Mucosa of rectum (tissue), 2 donors: ENCODE results near the gene CD81.
"Not testable (repeated sequence)": the region's sequence is repeated elsewhere in the genome, so short reads cannot be mapped to it uniquely, and the experiment has no call there.

Experiments used
- H3K27ac ChIP-seq, 2 donors: one replicate each; pipeline ENCODE4 v1.7.0; 2013; ENCODE audit warnings: inconsistent platforms in 2 of 2, low read depth in 2 of 2, low read length in 2 of 2
- H3K27me3 ChIP-seq, 2 donors: one replicate each; pipeline ENCODE4 v1.7.0; 2013; ENCODE audit warnings: low read length in 2 of 2; ENCODE audit not compliant: control insufficient read depth in 2 of 2, insufficient read depth in 2 of 2
- H3K36me3 ChIP-seq, 2 donors: one replicate each; pipeline ENCODE4 v1.7.0; 2013; ENCODE audit warnings: low read length in 2 of 2; ENCODE audit not compliant: control insufficient read depth in 2 of 2, insufficient read depth in 2 of 2
- H3K4me1 ChIP-seq, 2 donors: one replicate each; pipeline ENCODE4 v1.7.0; 2013; ENCODE audit warnings: low read length in 2 of 2, mild to moderate bottlenecking in 1 of 2; ENCODE audit not compliant: control insufficient read depth in 2 of 2, insufficient read depth in 2 of 2
- H3K4me3 ChIP-seq, 2 donors: one replicate each; pipeline ENCODE4 v1.7.0; 2013; ENCODE audit warnings: low read length in 2 of 2
- H3K9ac ChIP-seq, 2 donors: one replicate each; pipeline ENCODE4 v1.7.0; 2013; ENCODE audit warnings: low read length in 2 of 2, low read depth in 1 of 2, mild to moderate bottlenecking in 1 of 2
- H3K9me3 ChIP-seq, 2 donors: one replicate each; pipeline ENCODE4 v1.7.0; 2013; ENCODE audit warnings: low read length in 2 of 2; ENCODE audit not compliant: control insufficient read depth in 2 of 2
- donor health status: healthy.
- donor health status: Normal muscosa, but diverticular disease.

CD81 gene

DNA sequence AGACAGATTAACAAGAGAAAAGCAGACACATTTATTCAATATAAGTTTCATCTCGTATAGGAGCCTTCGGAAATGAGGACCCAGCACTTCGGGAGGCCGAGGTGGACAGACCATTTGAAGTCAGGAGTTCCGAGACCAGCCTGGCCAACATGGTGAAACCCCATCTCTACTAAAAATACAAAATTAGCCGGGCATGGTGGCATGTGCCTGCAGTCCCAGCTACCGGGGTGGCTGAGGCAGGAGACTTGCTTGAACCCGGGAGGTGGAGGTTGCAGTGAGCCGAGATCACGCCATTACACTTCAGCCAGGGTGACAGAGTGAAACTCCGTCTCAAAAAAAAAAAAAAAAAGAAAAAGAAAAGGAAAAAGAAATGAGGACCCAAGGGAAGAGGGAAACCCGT is 12.7 kb upstream of the CD81 start:
- H3K9me3 ChIP-seq = not testable (repeated sequence)

GRCh38 chr11:2365571-2366210 is 11.4 kb upstream of the CD81 start:
- Histone ChIP-seq H3K4me3 (no peak overlapping the region), H3K4me1 (no peaks in the 10 kb centered on the region), H3K36me3 (no peaks in the 10 kb centered on the region), H3K9me3 (no peaks in the 10 kb centered on the region), H3K27ac (no peak overlapping the region), H3K9ac (no peak overlapping the region), H3K27me3 (no peaks in the 10 kb centered on the region)

More for the DNA sequence above, 12.7 kb upstream of the CD81 start:
- not testable (repeated sequence) for H3K4me3 ChIP-seq, H3K27me3 ChIP-seq, H3K9ac ChIP-seq, H3K27ac ChIP-seq, H3K36me3 ChIP-seq, H3K4me1 ChIP-seq

GRCh38 chr11:2366276-2366675 is 10.8 kb upstream of the CD81 start:
- H3K9ac ChIP-seq = no peak overlapping the region
- no peak overlapping the region for H3K27ac ChIP-seq
- H3K36me3 ChIP-seq = no peaks in the 10 kb centered on the region
- H3K4me1 ChIP-seq = no peaks in the 10 kb centered on the region
- H3K4me3 ChIP-seq = no peak overlapping the region
- H3K27me3 ChIP-seq = no peaks in the 10 kb centered on the region
- H3K9me3 ChIP-seq = no peaks in the 10 kb centered on the region

GRCh38 chr11:2366733-2367132 is 10.4 kb upstream of the CD81 start:
- Histone ChIP-seq H3K4me1 (no peaks in the 10 kb centered on the region), H3K27ac (no peak overlapping the region), H3K4me3 (no peak overlapping the region), H3K9ac (no peak overlapping the region), H3K36me3 (no peaks in the 10 kb centered on the region), H3K9me3 (no peaks in the 10 kb centered on the region), H3K27me3 (no peaks in the 10 kb centered on the region)

DNA sequence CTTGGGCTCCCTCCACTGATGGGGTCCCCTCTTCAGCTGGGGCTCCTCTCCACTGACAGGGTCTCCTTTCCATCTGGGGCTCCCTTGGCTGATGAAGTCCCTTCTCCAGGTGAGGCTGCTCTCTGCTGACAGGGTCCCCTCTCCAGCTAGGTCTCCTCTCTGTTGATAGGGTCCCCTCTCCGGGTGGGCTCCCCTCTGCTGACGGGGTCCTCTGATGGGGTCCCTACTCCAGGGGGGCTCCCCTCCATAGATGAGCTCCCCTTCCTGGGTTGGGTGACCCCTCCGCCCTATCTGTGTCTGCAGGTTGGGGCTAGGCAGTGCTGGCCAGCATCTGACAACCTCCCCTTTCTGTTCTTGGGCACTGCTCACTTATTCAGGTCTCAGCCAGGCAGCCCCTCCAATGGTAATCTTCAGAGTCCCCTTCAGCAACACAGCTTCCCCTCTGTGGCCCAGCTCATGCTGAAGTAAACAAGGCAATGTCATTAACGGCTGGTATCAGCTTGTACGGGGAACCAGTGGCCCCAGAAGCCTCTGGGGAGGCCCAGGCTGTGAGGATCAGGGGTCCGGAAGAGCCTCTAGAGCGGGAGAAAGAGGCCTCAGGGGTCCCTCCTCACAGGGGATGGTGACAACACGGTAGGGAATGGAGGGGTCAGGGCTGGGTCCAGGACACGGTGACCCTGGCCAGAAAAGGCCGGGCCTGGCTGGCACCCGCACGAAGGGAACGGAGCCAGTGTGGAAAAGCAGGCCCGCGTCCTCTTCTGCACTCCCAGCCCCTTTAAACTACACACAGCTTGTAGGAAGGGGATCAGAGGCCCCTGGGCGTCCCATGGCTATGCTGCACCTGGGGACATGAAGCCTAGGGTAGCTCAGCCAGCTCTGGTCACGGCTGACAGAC is 9.6 kb upstream of the CD81 start:
- no peaks in the 10 kb centered on the region for H3K4me1 ChIP-seq
- no peaks in the 10 kb centered on the region for H3K27me3 ChIP-seq
- H3K36me3 ChIP-seq = no peaks in the 10 kb centered on the region
- H3K4me3 ChIP-seq = no peak overlapping the region
- no peak overlapping the region for H3K27ac ChIP-seq
- no peak overlapping the region for H3K9ac ChIP-seq
- no peaks in the 10 kb centered on the region for H3K9me3 ChIP-seq

DNA sequence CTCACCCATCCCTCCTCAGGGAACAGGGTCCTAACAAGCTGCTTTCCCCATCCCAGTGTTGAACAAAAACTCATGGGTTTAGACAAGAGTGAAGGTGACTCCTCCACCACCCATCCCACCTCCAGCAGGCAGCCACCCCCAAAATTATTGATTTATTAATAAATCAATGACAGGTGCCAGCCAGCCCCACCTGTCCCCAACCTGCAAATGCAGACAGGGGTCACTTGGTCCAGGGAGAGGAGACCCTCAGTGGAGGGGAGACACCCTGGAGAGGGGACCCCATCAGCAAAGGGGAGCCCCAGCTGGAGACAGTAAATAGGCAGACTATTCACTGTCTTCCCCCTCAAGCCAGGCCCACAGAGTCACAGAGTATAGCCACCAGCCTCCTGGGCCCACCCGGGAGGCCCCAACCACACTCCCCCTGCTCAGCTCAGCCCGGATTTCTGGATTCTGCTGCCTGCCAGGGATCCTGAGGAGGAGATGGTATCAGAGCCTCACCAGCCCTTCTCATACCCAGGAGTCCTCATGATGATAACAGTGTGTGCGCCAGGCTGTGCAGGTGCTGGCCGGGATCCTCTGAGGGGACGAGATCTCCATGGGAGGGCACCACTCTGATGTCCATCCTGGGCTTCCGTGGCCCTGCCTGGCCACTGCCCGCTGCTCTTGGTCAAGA is 8.8 kb upstream of the CD81 start:
- H3K27me3 ChIP-seq = no peaks in the 10 kb centered on the region
- H3K36me3 ChIP-seq = no peaks in the 10 kb centered on the region
- no peak overlapping the region for H3K4me3 ChIP-seq
- H3K9me3 ChIP-seq = no peaks in the 10 kb centered on the region
- H3K4me1 ChIP-seq = no peaks in the 10 kb centered on the region
- H3K27ac ChIP-seq = no peak overlapping the region
- no peak overlapping the region for H3K9ac ChIP-seq

GRCh38 chr11:2368851-2369180 is 8.3 kb upstream of the CD81 start:
- H3K27ac ChIP-seq = no peak overlapping the region
- no peak overlapping the region for H3K4me3 ChIP-seq

GRCh38 chr11:2369320-2369719 is 7.8 kb upstream of the CD81 start:
- Histone ChIP-seq H3K36me3 (no peaks in the 10 kb centered on the region), H3K4me1 (no peaks in the 10 kb centered on the region), H3K9ac (no peak overlapping the region), H3K27ac (no peak overlapping the region), H3K4me3 (no peak overlapping the region), H3K27me3 (no peaks in the 10 kb centered on the region), H3K9me3 (no peaks in the 10 kb centered on the region)

More at GRCh38 chr11:2368851-2369180, 8.3 kb upstream of the CD81 start:
- no peaks in the 10 kb centered on the region for H3K4me1 ChIP-seq
- H3K36me3 ChIP-seq = no peaks in the 10 kb centered on the region
- H3K9me3 ChIP-seq = no peaks in the 10 kb centered on the region
- no peaks in the 10 kb centered on the region for H3K27me3 ChIP-seq
- H3K9ac ChIP-seq = no peak overlapping the region

GRCh38 chr11:2369896-2370295 is 7.2 kb upstream of the CD81 start:
- H3K36me3 ChIP-seq = no peaks in the 10 kb centered on the region
- H3K9me3 ChIP-seq = no peaks in the 10 kb centered on the region
- H3K27ac ChIP-seq = no peak overlapping the region
- H3K4me3 ChIP-seq = no peak overlapping the region
- no peaks in the 10 kb centered on the region for H3K27me3 ChIP-seq
- H3K4me1 ChIP-seq = no peaks in the 10 kb centered on the region
- H3K9ac ChIP-seq = no peak overlapping the region

GRCh38 chr11:2374456-2375201 is 2.5 kb upstream of the CD81 start:
- Histone ChIP-seq H3K9ac (no peak overlapping the region), H3K9me3 (no peaks in the 10 kb centered on the region), H3K4me1 (peaks cover 16 to 26% of the 10 kb centered on the region in 2 donors), H3K27me3 (no peaks in the 10 kb centered on the region), H3K4me3 (no peak overlapping the region), H3K27ac (no peak overlapping the region), H3K36me3 (no peaks in the 10 kb centered on the region)
